GM19324 (cell line): ENCODE data around the gene RNF169.
"Not testable (repeated sequence)": the region's sequence is repeated elsewhere in the genome, so short reads cannot be mapped to it uniquely, and the experiment has no call there.

Source experiments
- ATAC-seq: cut with Tn5 transposase; IDR thresholded peaks from one replicate; pipeline ENCODE4 v1.9.1; 2021; ENCODE audit warnings: mild to moderate bottlenecking, moderate library complexity; ENCODE audit not compliant: unreplicated experiment, low FRiP score

The RNF169 gene

GRCh38 chr11:74818283-74818946 lies 69.8 kb downstream of the RNF169 start:
- no peak for ATAC-seq

DNA sequence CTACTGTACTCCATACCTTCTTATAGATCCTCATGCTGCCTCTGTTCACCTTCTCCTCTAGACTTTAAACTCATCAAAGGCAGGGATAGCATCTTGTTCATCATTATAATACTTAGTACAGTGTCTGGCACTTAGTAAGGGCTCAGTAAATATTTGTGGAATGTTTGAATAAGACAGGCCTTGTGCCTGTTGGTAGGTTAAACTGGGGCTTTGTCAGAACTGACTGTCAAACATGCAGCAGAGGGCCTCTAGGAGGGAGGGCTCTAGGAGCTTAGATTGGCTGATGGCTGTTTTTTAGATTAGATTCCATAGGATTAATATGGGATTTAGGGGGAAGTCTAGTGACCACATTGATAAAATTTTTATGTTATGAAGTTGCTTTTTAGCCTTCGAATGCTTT lies 70.8 kb downstream of the RNF169 start:
- no peak for ATAC-seq

GRCh38 chr11:74820763-74821162 lies 72.1 kb downstream of the RNF169 start:
- no peak for ATAC-seq

DNA sequence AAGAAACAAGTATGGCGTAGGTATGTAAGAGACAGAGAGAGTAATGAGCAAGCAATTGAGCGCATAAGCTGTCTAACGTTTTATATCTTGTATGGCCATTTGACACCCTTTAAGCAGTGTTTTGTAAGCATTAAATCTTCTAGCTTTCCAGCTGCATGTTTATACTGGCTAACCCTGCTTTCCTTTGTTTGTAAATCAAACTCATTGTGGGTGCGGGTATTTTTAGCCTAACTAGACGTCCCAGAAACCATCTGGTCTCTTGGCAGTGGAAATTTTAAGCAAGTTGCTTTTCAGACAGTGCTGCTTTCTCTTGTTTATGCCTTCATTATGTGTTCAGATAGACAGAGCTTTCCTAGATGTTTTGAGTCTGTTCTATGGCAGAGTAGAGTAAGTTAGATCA lies 73.5 kb downstream of the RNF169 start:
- ATAC-seq = no peak

GRCh38 chr11:74824285-74824982 lies 75.8 kb downstream of the RNF169 start:
- no peak for ATAC-seq

GRCh38 chr11:74825596-74825995 lies 76.9 kb downstream of the RNF169 start:
- not testable (repeated sequence) for ATAC-seq

- no peak for ATAC-seq
These were observed 78.3 kb downstream of the RNF169 start for GRCh38 chr11:74826901-74827300.

DNA sequence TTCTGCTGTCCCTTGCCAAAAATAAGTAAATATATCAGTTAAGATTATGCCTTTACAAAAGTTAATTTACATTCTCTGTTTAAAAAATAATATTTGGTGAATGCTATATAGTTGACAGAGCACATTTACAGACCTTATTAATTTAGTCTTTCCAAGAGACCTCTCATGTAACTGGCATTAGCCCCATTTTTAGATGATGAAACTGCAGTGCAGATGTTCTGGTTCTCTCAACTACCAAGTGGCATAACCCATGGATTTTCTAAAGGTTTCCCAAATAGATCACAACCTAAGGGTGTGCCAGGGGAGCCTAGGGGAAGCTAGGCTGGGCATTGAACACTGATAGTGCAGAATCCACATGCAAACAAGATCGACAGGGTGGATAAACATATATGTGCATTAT lies 88.5 kb downstream of the RNF169 start:
- no peak for ATAC-seq

- ATAC-seq = no peak
These were observed 89.5 kb downstream of the RNF169 start for GRCh38 chr11:74838188-74838587.

- ATAC-seq = no peak
These were observed 90.8 kb downstream of the RNF169 start for GRCh38 chr11:74839446-74839845.

- ATAC-seq = no peak
These were observed 91.3 kb downstream of the RNF169 start for GRCh38 chr11:74839971-74840370.

DNA sequence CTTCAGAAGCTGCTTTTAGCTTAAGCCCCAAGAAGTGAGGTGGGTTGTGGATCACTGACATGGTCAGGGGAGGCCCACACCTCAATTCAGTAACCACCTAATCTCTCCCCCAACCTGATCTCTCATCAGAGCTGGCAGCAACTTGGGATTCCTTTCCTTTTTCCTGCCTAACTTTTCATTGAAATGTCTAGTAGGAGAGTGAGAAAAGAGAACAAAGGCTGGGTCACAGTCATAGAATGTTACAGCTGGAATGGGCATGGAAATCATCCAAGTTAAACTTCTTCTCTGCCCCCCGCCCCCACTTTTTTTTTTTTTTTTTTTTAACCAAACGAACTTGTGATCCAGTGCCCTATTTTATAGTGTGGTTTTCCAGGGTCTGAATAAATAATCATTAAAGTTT lies 91.8 kb downstream of the RNF169 start:
- no peak for ATAC-seq

DNA sequence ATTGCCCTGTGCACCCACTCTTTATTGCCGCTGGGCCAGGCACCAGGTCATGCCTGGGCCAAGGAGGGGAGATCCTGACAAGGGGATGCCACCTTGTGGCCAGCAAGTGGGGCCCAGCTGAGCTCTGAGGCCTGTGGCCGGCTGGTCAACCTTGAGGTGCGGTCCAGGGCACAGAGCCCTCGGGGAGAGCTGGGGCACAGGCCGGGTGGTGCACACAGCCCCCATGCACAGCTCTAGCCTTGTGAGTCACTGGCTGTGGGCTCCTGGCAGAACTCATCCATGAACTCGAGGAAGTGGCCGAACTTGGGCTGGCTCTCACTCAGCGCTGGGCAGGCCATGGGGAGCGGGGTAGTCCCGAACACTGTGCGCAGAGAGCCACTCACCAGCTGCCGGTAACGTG lies 94.3 kb downstream of the RNF169 start:
- ATAC-seq = no peak

DNA sequence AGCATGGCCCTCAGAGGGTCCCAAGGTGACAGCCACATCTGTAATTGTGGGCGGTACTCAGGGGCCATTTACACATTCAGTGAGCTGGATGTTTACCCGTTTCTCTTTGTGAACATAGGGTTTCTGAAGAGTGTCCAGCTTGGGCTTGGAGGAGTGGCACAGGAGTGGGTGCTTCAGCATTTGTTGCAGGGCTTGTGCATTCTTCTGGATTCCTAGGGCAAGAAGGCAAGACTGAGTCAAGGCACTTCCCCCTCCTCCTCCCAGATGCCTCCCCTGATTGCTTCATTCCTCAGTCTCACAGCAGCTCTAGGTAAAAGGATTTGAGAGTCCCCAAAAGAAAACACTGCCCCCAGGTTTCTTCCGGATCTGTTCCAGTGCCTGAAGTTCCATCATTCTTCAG lies 95.4 kb downstream of the RNF169 start:
- ATAC-seq = no peak

GRCh38 chr11:74844865-74845264 lies 96.2 kb downstream of the RNF169 start:
- ATAC-seq = no peak

GRCh38 chr11:74845978-74846517 lies 97.4 kb downstream of the RNF169 start:
- ATAC-seq = no peak

DNA sequence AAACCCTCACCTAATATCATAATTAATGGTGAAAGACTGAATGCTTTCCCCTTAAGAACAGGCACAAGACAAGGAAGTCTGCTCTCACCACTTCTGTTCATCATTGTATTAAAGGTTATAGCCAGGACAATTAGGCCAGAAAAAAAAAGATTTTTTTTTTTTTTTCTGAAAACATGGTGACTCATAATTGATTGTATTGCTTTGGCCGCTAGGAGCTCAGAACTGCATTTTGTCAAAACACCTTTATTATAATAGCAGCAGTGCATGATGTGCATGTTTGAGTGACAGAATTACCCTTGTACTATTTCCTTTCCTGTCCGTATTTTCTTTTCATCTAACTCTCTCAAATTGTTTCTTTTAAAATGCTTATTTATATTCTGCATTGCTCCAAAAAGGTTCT lies 98.1 kb downstream of the RNF169 start:
- ATAC-seq = no peak

- no peak for ATAC-seq
These were observed 98.7 kb downstream of the RNF169 start for GRCh38 chr11:74847395-74847794.

- no peak for ATAC-seq
These were observed 99.2 kb downstream of the RNF169 start for GRCh38 chr11:74847895-74848294.

DNA sequence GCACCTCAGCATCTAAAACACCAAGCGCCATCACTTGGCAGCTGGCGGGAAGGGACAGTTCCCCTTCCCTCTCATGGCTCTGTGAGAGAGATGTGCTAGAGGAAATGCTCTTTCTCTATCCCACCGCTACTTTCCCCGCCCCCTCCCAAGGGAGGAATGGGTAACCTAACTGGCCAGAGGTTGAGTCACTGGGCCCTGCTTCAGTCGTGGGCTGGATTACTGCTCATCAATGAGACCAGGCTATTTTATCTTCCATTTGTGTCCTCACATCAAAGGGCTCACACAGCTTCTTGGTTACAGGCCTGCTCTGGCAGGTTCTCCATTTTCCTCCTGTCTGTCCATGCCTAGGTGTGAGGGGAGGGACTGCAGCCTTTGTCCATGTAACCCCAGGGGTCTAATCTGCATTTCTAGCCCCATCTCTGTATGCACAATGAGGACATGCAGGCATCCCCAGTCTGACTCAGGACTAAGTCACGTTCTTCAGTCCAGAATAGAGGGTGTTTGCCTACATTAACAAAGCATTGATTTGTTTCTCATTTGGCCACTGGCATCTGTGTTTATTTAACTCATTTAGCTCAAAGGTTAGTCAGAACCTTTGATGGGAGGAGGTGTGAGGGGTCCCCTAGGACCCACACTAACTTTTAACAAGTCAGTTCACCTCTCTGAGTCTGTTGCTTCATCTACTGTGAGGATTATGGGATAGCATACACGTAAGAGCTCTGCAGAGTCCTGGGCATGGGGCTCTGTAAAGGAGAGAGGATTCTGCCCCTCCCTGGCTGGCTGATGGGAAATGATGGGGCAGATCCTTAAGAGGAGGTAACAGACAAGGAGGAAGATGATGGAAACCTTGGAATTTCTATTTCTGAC lies 101.1 kb downstream of the RNF169 start:
- ATAC-seq = no peak

DNA sequence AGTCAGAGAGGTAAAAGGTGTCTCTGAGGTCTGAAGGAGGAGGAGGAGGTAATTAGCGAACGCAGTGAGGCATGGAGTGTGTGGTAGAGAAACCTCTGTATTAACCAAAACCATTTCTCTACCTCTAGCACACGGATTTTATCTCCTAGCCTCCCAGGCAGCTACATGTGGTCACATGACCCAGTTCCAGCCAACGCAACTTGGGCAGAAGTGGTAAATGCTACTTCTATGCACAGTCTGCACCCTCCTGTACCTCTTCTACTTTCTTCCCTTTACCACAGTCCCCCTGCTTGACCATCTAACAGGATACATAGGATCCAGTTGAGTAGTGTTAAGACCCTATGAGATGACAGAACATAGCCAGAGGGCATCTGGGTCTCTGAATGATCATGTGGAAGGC lies 104.6 kb downstream of the RNF169 start:
- no peak for ATAC-seq
